ENCODE data around the gene CENPL.

- TF ChIP-seq, protein P1, sequence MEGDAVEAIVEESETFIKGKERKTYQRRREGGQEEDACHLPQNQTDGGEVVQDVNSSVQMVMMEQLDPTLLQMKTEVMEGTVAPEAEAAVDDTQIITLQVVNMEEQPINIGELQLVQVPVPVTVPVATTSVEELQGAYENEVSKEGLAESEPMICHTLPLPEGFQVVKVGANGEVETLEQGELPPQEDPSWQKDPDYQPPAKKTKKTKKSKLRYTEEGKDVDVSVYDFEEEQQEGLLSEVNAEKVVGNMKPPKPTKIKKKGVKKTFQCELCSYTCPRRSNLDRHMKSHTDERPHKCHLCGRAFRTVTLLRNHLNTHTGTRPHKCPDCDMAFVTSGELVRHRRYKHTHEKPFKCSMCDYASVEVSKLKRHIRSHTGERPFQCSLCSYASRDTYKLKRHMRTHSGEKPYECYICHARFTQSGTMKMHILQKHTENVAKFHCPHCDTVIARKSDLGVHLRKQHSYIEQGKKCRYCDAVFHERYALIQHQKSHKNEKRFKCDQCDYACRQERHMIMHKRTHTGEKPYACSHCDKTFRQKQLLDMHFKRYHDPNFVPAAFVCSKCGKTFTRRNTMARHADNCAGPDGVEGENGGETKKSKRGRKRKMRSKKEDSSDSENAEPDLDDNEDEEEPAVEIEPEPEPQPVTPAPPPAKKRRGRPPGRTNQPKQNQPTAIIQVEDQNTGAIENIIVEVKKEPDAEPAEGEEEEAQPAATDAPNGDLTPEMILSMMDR (conservative IDR thresholded peaks at IDR 0.05; ENCODE audit: low read length): no peak
- TF ChIP-seq EZH2phosphoT487 (IDR thresholded peaks at IDR 0.05; ENCODE audit: borderline replicate concordance, low read depth, low read length): no peak
Measured at GRCh38 chr1:173823781-173824314, 835 bp downstream of the CENPL start.
